GM12878 (cell line): Measurements from ENCODE around the gene PEX16. TPM values are rescaled to one million over a fixed set of nuclear protein-coding genes. Genes with fewer than 3 reads are reported as not detected.
A peak's percentile ranks its signal among the peaks of the same experiment; 100 is the strongest.

Experiments used
- CBX5 ChIP-seq: sonication (generic); IDR thresholded peaks from 2 replicates; pipeline ENCODE4 v1.6.1; 2016; ENCODE audit warnings: low read depth, moderate library complexity, mild to moderate bottlenecking, inconsistent platforms
- E2F4 ChIP-seq: IDR thresholded peaks from 2 replicates; pipeline ENCODE4 v1.6.1; 2012; ENCODE audit warnings: low read depth, low read length, improper control_type of control experiment
- EGR1 ChIP-seq, 2 experiments: IDR thresholded peaks; 1 replicate in 1 of 2; 2 replicates in 1 of 2; pipeline ENCODE4 v1.6.1; 2011 to 2012; ENCODE audit warnings: low read depth in 2 of 2, low read length in 2 of 2, borderline replicate concordance in 1 of 2, mild to moderate bottlenecking in 1 of 2, moderate library complexity in 1 of 2
- HSF1 ChIP-seq: fragments of 150-350 bp; IDR thresholded peaks from 2 replicates; pipeline ENCODE4 v1.6.1; 2014; ENCODE audit warnings: mild to moderate bottlenecking, low read depth, low read length
- IKZF1 ChIP-seq: fragments of 450-650 bp; conservative IDR thresholded peaks from 2 replicates; pipeline ENCODE4 v1.6.1; 2017; ENCODE audit warnings: antibody characterized with exemption, mild to moderate bottlenecking
- JUND ChIP-seq: IDR thresholded peaks from 2 replicates; pipeline ENCODE4 v1.6.1; 2012; ENCODE audit warnings: low read depth, mild to moderate bottlenecking, low read length, improper control_type of control experiment, moderate library complexity
- NBN ChIP-seq: fragments of 450-650 bp; IDR thresholded peaks from 2 replicates; pipeline ENCODE4 v1.6.1; 2016
- NFIC ChIP-seq: IDR thresholded peaks from 2 replicates; pipeline ENCODE4 v1.6.1; 2012; ENCODE audit warnings: low read depth, mild to moderate bottlenecking, inconsistent platforms, low read length, moderate library complexity
- PAX5 ChIP-seq: IDR thresholded peaks from 2 replicates; pipeline ENCODE4 v1.6.1; 2011; ENCODE audit warnings: low read depth, low read length, borderline replicate concordance
- TCF12 ChIP-seq: IDR thresholded peaks from 2 replicates; pipeline ENCODE4 v1.6.1; 2011; ENCODE audit warnings: low read depth, mild to moderate bottlenecking, low read length
- ZNF24 ChIP-seq: fragments of 450-650 bp; IDR thresholded peaks from 2 replicates; pipeline ENCODE4 v1.6.1; 2017; ENCODE audit warnings: antibody characterized with exemption, mild to moderate bottlenecking
- polyA plus RNA-seq, 11 experiments: library from polyadenylated mRNA; depleted of rRNA in 4 of 11; unstranded in 6 of 11; stranded (reverse) in 5 of 11; fragments of >200 nt; fragmentation: Nextera tagmentation in 4 of 11; fragmentation: Illumina TruSeq in 1 of 11; extraction: Ambion mirVana in 4 of 11; extraction: Trizol in 1 of 11; gene quantifications; 1 replicate in 1 of 11; 2 replicates in 10 of 11; pipeline versions ENCODE4 v1.2.1 to v1.2.3, GENCODE V29; 2011 to 2016; ENCODE audit warnings: inconsistent platforms in 2 of 11, missing spikeins in 2 of 11, low read depth in 1 of 11
- total RNA-seq, 4 experiments: library from RNA; depleted of rRNA in 3 of 4; stranded (reverse); fragments of >200 nt in 3 of 4; fragmentation: Illumina TruSeq in 1 of 4; extraction: Trizol in 1 of 4; gene quantifications; 2 replicates each; pipeline versions ENCODE4 v1.2.1 to v1.2.3, GENCODE V29; 2013 to 2021
- TF ChIP-seq, protein P1 (sequence below): IDR thresholded peaks from 2 replicates; pipeline ENCODE4 v1.6.1; 2012; ENCODE audit warnings: mild to moderate bottlenecking, low read depth, low read length

Gene PEX16
- total and polyA plus RNA-seq, 10 of the 15 experiments (the other 5 are each of a cell fraction or from before 2014, with no cell fraction given) = 1.4 to 53.5 (median 27.6) TPM

DNA sequence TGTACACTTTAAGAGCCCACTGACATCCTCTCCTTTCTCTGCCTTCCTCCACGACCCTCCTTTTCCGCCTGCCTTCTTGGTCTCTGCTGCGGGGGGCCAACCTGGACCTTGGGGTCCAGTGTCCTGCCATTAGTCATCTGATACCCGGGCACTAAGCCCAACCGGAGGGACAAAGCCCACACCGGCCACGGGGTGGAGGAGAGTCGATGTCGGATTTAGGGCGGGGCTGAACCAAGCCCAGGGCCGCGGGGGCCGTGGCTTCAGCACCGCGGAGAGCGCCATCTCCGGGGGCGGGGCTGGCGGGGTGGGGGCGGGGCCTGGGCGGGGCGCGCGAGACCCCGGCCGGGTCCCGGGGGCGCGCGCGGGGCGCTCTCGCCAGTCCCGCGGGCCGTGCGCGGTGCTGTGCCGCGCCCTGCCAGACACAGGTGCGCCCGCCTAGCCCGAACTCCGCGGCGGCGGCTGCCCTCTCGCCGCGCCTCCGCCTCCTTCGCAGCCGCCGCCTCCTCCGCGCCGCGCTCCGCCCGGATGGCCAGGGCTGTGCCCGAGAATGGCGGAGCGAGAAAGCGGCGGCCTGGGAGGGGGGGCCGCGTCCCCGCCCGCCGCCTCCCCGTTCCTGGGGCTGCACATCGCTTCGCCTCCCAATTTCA lies 32.3 kb downstream of the PEX16 start, which contains the start of gene MAPK8IP1 (continued):
- no peak for TF ChIP-seq NFIC
- TF ChIP-seq, protein P1, sequence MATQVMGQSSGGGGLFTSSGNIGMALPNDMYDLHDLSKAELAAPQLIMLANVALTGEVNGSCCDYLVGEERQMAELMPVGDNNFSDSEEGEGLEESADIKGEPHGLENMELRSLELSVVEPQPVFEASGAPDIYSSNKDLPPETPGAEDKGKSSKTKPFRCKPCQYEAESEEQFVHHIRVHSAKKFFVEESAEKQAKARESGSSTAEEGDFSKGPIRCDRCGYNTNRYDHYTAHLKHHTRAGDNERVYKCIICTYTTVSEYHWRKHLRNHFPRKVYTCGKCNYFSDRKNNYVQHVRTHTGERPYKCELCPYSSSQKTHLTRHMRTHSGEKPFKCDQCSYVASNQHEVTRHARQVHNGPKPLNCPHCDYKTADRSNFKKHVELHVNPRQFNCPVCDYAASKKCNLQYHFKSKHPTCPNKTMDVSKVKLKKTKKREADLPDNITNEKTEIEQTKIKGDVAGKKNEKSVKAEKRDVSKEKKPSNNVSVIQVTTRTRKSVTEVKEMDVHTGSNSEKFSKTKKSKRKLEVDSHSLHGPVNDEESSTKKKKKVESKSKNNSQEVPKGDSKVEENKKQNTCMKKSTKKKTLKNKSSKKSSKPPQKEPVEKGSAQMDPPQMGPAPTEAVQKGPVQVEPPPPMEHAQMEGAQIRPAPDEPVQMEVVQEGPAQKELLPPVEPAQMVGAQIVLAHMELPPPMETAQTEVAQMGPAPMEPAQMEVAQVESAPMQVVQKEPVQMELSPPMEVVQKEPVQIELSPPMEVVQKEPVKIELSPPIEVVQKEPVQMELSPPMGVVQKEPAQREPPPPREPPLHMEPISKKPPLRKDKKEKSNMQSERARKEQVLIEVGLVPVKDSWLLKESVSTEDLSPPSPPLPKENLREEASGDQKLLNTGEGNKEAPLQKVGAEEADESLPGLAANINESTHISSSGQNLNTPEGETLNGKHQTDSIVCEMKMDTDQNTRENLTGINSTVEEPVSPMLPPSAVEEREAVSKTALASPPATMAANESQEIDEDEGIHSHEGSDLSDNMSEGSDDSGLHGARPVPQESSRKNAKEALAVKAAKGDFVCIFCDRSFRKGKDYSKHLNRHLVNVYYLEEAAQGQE = peak; percentile 89
- TF ChIP-seq CBX5 = no peak
- 0 out of 2 replicates have a peak, but pooled peaks have one; percentile 14 for TF ChIP-seq TCF12
- no peak for TF ChIP-seq PAX5
- no peak for TF ChIP-seq E2F4
- TF ChIP-seq NBN = no peak
- no peak for TF ChIP-seq HSF1
- TF ChIP-seq JUND = no peak
- peak in 1 of 2 experiments; percentile 28; a peak in 1 of 3 replicates for TF ChIP-seq EGR1 (IDR thresholded peaks at IDR 0.05; ENCODE audit: borderline replicate concordance in 1 of 2, low read depth in 2 of 2, low read length in 2 of 2)
- TF ChIP-seq ZNF24 = no peak
- peak; percentile 43; the same call in 1 of the 2 replicates for TF ChIP-seq IKZF1
